GM19324 (cell line): ENCODE results near the gene OR2J1.
"Not testable (repeated sequence)": the region's sequence is repeated elsewhere in the genome, so short reads cannot be mapped to it uniquely, and the experiment has no call there.

Experiments used
- ATAC-seq: cut with Tn5 transposase; IDR thresholded peaks from one replicate; pipeline ENCODE4 v1.9.1; 2021; ENCODE audit warnings: mild to moderate bottlenecking, moderate library complexity; ENCODE audit not compliant: unreplicated experiment, low FRiP score

Gene OR2J1

GRCh38 chr6:29099190-29099589, at the start of gene OR2J1:
TSS of gene OR2J1 (plus strand) at chr6:29099490. CDS start at chr6:29100943, 1,453 bp downstream.
- ATAC-seq, result no peak

GRCh38 chr6:29051680-29052079, 47.6 kb upstream of the OR2J1 start:
- no peak for ATAC-seq

GRCh38 chr6:29071831-29072723, 27.2 kb upstream of the OR2J1 start:
- ATAC-seq, result no peak

GRCh38 chr6:29079203-29079602, 20.1 kb upstream of the OR2J1 start:
- no peak for ATAC-seq

GRCh38 chr6:29081312-29081711, 18.0 kb upstream of the OR2J1 start:
- ATAC-seq, result no peak

GRCh38 chr6:29082457-29082856, 16.8 kb upstream of the OR2J1 start:
- ATAC-seq, result no peak

GRCh38 chr6:29087213-29087612, 12.1 kb upstream of the OR2J1 start, which contains the start of gene OR2B3:
TSS of gene OR2B3 (minus strand) at chr6:29087313. CDS start at chr6:29087248, 65 bp downstream.
- no peak for ATAC-seq

GRCh38 chr6:29092957-29093356, 6.3 kb upstream of the OR2J1 start:
- ATAC-seq, result no peak

- no peak for ATAC-seq
Measured at GRCh38 chr6:29097803-29098202, 1.5 kb upstream of the OR2J1 start.

- no peak for ATAC-seq
Measured at GRCh38 chr6:29107758-29108157, 8.5 kb downstream of the OR2J1 start, which contains the start of gene OR2J3. TSS of gene OR2J3 (plus strand) at chr6:29108058. CDS start at chr6:29111891, 3,833 bp downstream.

GRCh38 chr6:29112135-29112534, 12.8 kb downstream of the OR2J1 start:
- ATAC-seq, result no peak

- ATAC-seq, result not testable (repeated sequence)
Measured at GRCh38 chr6:29114964-29115363, 15.7 kb downstream of the OR2J1 start.

GRCh38 chr6:29129326-29130012, 30.2 kb downstream of the OR2J1 start:
- no peak for ATAC-seq

- ATAC-seq, result no peak
Measured at GRCh38 chr6:29130644-29131043, 31.4 kb downstream of the OR2J1 start.

GRCh38 chr6:29131691-29132090, 32.4 kb downstream of the OR2J1 start:
- no peak for ATAC-seq

GRCh38 chr6:29137724-29138123, 38.4 kb downstream of the OR2J1 start:
- ATAC-seq, result no peak

- ATAC-seq, result no peak
Measured at GRCh38 chr6:29141606-29142005, 42.3 kb downstream of the OR2J1 start.

GRCh38 chr6:29142309-29142708, 43.0 kb downstream of the OR2J1 start:
- ATAC-seq, result no peak

- no peak for ATAC-seq
Measured at GRCh38 chr6:29146179-29146578, 46.9 kb downstream of the OR2J1 start.

GRCh38 chr6:29147074-29147473, 47.8 kb downstream of the OR2J1 start:
- no peak for ATAC-seq

- not testable (repeated sequence) for ATAC-seq
Measured at GRCh38 chr6:29149444-29149843, 50.2 kb downstream of the OR2J1 start.
